AG09309 (cell line): ENCODE measurements around the gene CMIP.

Experiments
- DNase-seq: peaks from one replicate; pipeline ENCODE4 v3.0.0-alpha.2; 2010; ENCODE audit warnings: low read depth
- H3K4me3 ChIP-seq: 2 replicates; pipeline ENCODE4 v1.5.1; 2011; ENCODE audit warnings: mild to moderate bottlenecking, low read depth, low read length, moderate library complexity; ENCODE audit not compliant: control insufficient read depth
- CTCF ChIP-seq: IDR thresholded peaks from 2 replicates; pipeline ENCODE4 v1.5.1; 2011; ENCODE audit warnings: mild to moderate bottlenecking, low read depth, low read length, inconsistent platforms; ENCODE audit not compliant: insufficient read depth, control insufficient read depth; ENCODE audit errors: missing control alignments

Gene CMIP

GRCh38 chr16:81533175-81533507 is 88.5 kb downstream of the CMIP start:
- H3K4me3 ChIP-seq, result no peak overlapping the region
- no peak for DNase-seq
- TF ChIP-seq CTCF, result no peak

GRCh38 chr16:81535679-81536360 is 91.2 kb downstream of the CMIP start:
- no peak for TF ChIP-seq CTCF
- no peak for DNase-seq
- H3K4me3 ChIP-seq, result no peak overlapping the region

- no peak overlapping the region for H3K4me3 ChIP-seq
- TF ChIP-seq CTCF, result no peak
- no peak for DNase-seq
Measured at GRCh38 chr16:81536648-81537047, 92.0 kb downstream of the CMIP start.

- no peak overlapping the region for H3K4me3 ChIP-seq
- no peak for TF ChIP-seq CTCF
- DNase-seq, result no peak
Measured at GRCh38 chr16:81537721-81538561, 93.3 kb downstream of the CMIP start.

GRCh38 chr16:81539009-81539758 is 94.6 kb downstream of the CMIP start:
- H3K4me3 ChIP-seq, result no peak overlapping the region
- DNase-seq, result no peak
- no peak for TF ChIP-seq CTCF

GRCh38 chr16:81539759-81540472 is 95.3 kb downstream of the CMIP start:
- TF ChIP-seq CTCF, result no peak
- H3K4me3 ChIP-seq, result no peak overlapping the region
- no peak for DNase-seq
